ENCODE results near the gene SIL1.
"Not testable (repeated sequence)": the region's sequence is repeated elsewhere in the genome, so short reads cannot be mapped to it uniquely, and the experiment has no call there.

SIL1 gene

GRCh38 chr5:138943599-138944173 is 254.5 kb downstream of the SIL1 start:
- DNase-seq (ENCODE audit: low read depth), result no peak

- no peak for DNase-seq (ENCODE audit: low read depth)
Measured at GRCh38 chr5:138942861-138943260, 255.3 kb downstream of the SIL1 start.

DNA sequence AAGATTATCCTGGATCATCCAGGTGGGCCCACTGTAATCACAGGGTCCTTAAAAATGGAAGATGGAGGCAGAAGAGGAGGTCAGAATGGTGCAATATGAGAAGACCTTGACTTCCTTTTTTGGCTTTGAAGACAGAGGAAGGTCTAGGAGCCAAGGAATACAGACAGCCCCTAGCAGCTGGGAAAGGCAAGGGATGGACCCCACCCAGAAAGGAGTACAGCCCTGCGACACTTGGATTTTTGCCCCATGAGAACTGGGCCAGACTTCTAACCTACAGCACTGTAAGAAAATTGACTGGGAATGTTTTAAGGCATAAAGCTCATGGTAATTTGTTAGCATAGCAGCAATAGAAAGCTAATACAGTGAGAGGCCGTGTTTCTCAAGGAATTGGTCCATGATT is 256.1 kb downstream of the SIL1 start:
- DNase-seq (ENCODE audit: low read depth), result no peak

DNA sequence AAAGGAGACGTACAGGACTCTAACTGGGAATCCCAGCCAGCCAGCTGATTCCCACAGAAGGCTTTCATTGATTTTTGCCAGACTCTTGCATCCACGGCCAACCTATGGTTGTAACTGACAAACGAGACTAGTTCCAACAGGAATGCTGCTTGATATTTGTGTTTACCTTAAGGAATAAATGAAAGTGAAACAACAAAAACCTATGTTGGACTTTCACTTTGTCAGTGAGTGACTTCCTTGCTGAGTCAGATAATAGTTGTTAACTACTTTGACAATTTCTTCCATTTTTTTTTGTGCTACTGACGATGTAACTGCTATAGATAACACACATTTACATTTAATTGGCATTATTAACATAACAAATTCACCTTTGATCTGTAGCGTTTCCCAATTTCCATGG is 259.6 kb downstream of the SIL1 start:
- no peak for DNase-seq (ENCODE audit: low read depth)

DNA sequence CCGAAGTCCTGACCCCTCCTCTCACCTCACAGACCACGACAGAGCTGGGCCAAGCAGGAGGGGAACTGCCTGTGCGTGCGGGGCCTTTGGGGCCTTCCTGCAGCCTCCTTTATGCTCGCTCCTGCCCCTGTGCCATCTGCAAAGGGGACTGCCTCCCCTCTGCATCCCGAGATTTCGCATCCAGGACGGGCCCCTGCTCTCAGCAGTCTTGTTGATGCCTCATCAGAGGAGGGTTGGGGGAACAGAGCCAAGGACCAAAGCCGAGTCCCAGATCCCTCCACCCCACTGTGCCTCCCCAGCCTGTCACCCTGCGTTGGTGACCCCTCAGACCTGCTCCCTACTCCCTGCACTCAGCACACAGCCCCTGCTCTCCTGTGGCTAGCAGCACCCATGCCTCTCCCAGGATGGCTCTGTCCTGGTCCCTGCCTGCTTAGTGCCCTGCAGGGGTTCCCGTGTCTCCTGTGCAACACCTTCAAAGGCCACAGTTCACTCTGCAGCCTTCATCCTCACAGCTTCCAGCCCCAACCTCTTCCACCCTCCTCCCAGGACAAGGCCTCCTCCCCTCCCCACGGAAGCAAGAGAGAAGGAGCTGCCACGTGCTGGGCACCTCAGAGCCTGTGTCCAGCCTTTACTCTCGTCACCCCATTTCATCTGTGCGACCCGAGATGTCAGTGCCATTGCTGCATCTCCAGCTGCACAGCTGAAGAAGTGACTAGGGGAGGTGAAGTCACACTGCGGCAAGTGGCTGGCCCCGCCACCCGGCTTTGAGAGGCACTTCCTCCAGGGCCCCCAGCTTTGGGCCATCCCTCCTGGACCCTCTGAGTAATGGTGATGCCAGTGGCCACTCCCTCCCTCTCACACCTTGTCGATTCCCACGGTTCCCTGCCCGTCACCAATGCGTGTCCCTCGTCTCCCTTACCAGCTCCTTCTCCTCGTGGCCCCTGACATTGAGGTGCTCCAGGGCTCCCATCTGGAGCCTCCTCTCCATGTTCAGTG is 260.5 kb downstream of the SIL1 start:
- DNase-seq (ENCODE audit: low read depth), result no peak

DNA sequence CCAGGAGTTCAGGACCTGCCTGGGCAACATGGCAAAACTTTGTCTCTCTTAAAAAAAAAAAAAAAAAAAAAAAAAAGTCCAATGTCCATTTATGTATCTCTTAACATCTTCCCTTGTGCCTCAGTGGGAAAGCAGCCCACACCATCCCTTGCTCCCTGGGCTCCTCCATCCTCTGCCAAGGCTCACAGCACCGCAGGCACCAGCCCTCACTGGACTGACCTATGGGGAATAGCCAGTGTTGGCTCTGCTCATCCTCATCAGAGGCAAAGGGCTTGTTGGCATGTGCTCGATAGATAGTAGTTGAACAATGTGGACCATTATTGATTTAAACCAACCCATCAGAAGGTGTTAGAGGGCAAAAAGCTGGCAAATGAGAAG is 261.2 kb downstream of the SIL1 start:
- DNase-seq (ENCODE audit: low read depth), result no peak

GRCh38 chr5:138936225-138936967 is 261.8 kb downstream of the SIL1 start:
- no peak for DNase-seq (ENCODE audit: low read depth)

GRCh38 chr5:138935466-138935865 is 262.7 kb downstream of the SIL1 start:
- no peak for DNase-seq (ENCODE audit: low read depth)

GRCh38 chr5:138934971-138935370 is 263.2 kb downstream of the SIL1 start:
- DNase-seq (ENCODE audit: low read depth), result no peak

- DNase-seq (ENCODE audit: low read depth), result no peak
Measured at GRCh38 chr5:138933522-138934290, 264.5 kb downstream of the SIL1 start.

DNA sequence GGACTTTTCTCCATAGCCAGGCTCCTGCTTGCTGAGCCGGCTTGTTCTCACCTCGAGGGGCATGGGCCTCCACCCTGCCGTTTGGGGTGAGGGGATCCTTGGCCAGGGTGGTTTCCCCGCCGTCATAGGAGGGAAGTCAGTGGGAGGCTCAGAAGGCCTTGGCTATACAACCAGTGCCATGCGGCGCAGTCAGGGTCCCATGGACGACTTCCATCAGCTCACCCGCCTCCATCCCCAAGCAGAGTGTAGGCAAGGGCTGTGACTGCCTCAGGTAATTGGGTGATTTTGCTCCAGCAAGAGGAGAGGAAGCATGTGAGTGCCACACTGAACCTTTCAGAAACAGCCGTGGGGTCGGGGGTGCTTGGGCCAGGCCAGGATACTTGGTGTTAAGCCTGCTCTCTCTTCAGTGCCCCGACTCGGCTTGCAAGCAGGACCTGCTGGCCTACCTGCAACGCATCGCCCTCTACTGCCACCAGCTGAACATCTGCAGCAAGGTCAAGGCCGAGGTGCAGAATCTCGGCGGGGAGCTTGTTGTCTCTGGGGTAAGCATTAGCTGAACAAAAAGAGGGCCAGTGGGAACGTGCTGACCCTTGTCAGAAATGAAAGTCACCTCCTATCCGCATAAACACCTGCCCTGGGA is 265.9 kb downstream of the SIL1 start:
- no peak for DNase-seq (ENCODE audit: low read depth)

DNA sequence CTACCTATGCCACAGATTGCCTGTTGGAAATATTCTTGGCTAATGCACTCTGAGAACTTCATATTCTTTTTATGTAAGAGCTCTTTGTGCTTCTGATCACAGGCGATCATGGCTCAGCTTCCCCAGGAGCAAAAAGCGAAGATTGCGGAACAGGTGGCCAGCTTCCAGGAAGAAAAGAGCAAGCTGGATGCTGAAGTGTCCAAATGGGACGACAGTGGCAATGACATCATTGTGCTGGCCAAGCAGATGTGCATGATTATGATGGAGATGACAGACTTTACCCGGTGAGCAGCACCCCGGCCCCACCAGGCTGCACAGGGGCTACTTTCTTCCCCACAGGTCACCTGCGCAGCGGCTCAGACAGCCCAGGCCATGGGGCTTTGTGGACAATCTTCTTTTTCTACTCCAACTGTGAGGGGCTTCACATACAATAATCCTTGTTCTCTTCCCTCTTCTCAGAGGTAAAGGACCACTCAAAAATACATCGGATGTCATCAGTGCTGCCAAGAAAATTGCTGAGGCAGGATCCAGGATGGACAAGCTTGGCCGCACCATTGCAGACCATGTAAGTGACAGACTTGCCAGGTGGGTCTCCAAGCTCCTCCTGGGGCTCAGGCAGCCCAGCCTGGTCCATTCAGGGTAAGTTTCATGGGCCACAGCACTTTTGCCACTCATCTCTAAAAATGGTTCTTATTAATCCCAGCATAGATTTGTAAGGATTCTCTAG is 267.6 kb downstream of the SIL1 start:
- no peak for DNase-seq (ENCODE audit: low read depth)

DNA sequence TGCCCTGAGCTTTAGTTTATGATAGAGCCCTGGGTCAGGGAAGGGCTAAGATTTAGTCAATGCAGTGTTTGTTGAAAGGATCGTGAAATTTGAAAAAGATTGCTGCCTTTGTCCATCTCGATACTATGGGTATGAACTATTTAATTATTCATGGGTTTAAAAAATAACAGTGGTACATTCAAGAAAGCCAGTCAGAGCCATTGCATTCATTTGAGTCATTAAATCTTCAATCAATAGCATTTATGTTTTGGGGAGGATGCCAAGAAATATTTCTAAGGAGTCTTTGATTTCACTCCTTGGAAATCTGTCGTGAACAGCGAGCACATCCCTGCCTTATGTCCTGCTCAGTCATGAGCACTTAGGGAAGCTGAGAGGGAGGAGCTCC is 268.6 kb downstream of the SIL1 start:
- no peak for DNase-seq (ENCODE audit: low read depth)

- DNase-seq (ENCODE audit: low read depth), result no peak
Measured at GRCh38 chr5:138927979-138928378, 270.2 kb downstream of the SIL1 start.

GRCh38 chr5:138927544-138927943 is 270.6 kb downstream of the SIL1 start:
- no peak for DNase-seq (ENCODE audit: low read depth)

DNA sequence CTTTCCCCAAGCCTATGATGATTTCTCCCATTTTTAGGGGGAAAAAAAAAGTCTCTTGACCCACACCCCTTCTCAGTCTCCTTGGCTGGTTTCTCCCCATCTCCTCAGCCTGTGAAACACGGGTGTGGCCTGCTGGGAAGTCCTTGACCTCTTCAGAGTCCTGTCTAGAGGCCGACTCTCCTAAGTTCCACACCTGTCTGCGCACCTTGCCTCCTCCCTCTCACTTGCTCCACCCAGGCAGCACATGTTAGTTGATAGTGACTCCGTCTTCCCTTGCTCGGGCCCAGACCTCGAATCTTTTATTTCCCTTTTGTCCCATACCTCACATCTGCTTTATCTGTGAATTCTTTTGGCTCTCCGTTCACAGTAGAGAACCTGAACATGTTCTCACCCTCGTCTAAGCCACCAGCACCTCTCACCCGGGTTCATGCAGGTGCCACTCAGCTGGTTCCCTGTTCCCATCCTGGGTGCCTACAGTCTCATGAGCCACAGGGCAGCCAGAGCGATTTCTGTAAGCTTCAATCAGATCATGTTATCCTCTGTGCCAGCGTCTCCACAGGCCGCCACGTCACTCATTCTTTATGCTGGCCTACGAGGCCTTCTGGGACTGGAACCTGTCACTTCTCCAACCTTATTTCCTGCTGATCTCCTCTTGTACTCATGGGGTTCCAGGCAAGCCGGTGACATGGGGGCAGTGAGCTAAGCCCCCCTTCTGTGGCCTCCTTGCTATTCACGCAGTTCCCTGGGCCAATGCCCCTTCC is 271.3 kb downstream of the SIL1 start:
- DNase-seq (ENCODE audit: low read depth), result no peak

GRCh38 chr5:138926257-138926656 is 271.9 kb downstream of the SIL1 start:
- DNase-seq (ENCODE audit: low read depth), result no peak

DNA sequence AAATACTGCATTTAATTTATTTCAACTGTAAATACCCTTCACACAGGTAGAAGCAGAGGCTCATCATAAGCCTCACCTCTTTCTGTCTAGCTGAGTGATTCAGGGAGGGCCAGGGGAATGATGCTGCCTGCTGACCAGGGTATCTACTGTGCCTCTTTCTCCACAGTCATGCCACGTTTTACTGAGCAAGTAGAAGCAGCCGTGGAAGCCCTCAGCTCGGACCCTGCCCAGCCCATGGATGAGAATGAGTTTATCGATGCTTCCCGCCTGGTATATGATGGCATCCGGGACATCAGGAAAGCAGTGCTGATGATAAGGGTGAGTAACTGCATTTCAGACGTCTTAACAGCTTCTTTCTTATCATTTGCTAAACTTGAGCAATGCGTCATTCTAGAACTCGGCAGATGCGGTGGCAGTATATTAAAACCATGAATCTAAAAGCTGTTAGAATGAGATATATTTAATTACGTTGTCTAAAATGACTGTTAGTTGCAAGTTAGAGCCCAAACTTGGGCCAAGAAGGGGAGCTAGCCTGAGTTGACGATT is 273.0 kb downstream of the SIL1 start:
- no peak for DNase-seq (ENCODE audit: low read depth)

- no peak for DNase-seq (ENCODE audit: low read depth)
Measured at GRCh38 chr5:138922494-138922893, 275.7 kb downstream of the SIL1 start.

GRCh38 chr5:138921362-138921761 is 276.8 kb downstream of the SIL1 start:
- not testable (repeated sequence) for DNase-seq (ENCODE audit: low read depth)
